ENCODE data around the gene NAT10.

Gene NAT10

GRCh38 chr11:34167961-34168360 lies 62.5 kb downstream of the NAT10 start:
- no peak for TF ChIP-seq CTCF (conservative IDR thresholded peaks at IDR 0.05; ENCODE audit: low read depth)
- POLR2A ChIA-PET (ENCODE audit: low non-redundant PET) = no interaction called here
- no peak for DNase-seq (ENCODE audit: low spot score)
- CTCF ChIA-PET = no interaction called here
- no peak overlapping the region for H3K27ac ChIP-seq

GRCh38 chr11:34168642-34169420 lies 63.4 kb downstream of the NAT10 start:
- CTCF ChIA-PET = no interaction called here
- POLR2A ChIA-PET (ENCODE audit: low non-redundant PET) = no interaction called here
- no peak for TF ChIP-seq CTCF (conservative IDR thresholded peaks at IDR 0.05; ENCODE audit: low read depth)
- no peak for DNase-seq (ENCODE audit: low spot score)
- H3K27ac ChIP-seq = no peak overlapping the region

- POLR2A ChIA-PET (ENCODE audit: low non-redundant PET) = no interaction called here
- CTCF ChIA-PET = interaction anchor here (1.0 kb wide), 1 partner anchor 12 kb away, joined by 3 read pairs; no protein-coding TSS in a partner anchor
- DNase-seq (ENCODE audit: low spot score) = no peak
- no peak for TF ChIP-seq CTCF (conservative IDR thresholded peaks at IDR 0.05; ENCODE audit: low read depth)
- H3K27ac ChIP-seq = no peak overlapping the region
These were observed 64.3 kb downstream of the NAT10 start for GRCh38 chr11:34169686-34170085.

- no peak for DNase-seq (ENCODE audit: low spot score)
- ChIA-PET CTCF (interaction anchor here (0.6 kb wide), 1 partner anchor 186 kb away, joined by 3 read pairs; no protein-coding TSS in a partner anchor), POLR2A (ENCODE audit: low non-redundant PET) (no interaction called here)
- TF ChIP-seq CTCF (conservative IDR thresholded peaks at IDR 0.05; ENCODE audit: low read depth) = no peak
- no peak overlapping the region for H3K27ac ChIP-seq
These were observed 67.6 kb downstream of the NAT10 start for GRCh38 chr11:34173050-34173449.

- ChIA-PET POLR2A (ENCODE audit: low non-redundant PET) (interaction anchor here (0.5 to 1.4 kb wide), 2 partner anchors 125 to 183 kb away, joined by 3 to 6 read pairs; partner anchors contain the start of gene ABTB2), CTCF (interaction anchor here (0.5 to 2.2 kb wide), 31 partner anchors 8 to 1245 kb away, joined by 3 to 39 read pairs (median 5); partner anchors contain the start of genes ABTB2 and SLC1A2)
- H3K27ac ChIP-seq = peak overlapping the region; percentile 37
- peak; percentile 97 for TF ChIP-seq CTCF (conservative IDR thresholded peaks at IDR 0.05; ENCODE audit: low read depth)
- DNase-seq (ENCODE audit: low spot score) = peak; percentile 81
These were observed 69.1 kb downstream of the NAT10 start for GRCh38 chr11:34174412-34175041.

- ChIA-PET POLR2A (ENCODE audit: low non-redundant PET) (interaction anchor here (1.4 kb wide), 1 partner anchor 182 kb away, joined by 6 read pairs; the partner anchor contains the start of gene ABTB2), CTCF (interaction anchor here (0.6 to 2.2 kb wide), 11 partner anchors 10 to 182 kb away, joined by 3 to 39 read pairs (median 8); partner anchors contain the start of gene ABTB2)
- TF ChIP-seq CTCF (conservative IDR thresholded peaks at IDR 0.05; ENCODE audit: low read depth) = no peak
- H3K27ac ChIP-seq = peak overlapping the region; percentile 56; the same call in 1 of the 2 replicates
- DNase-seq (ENCODE audit: low spot score) = no peak
These were observed 70.0 kb downstream of the NAT10 start for GRCh38 chr11:34175284-34176019.

All from RWPE1 (cell line).